SK-N-SH treated with all-trans-retinoic acid at 6 μM for 48 hours (cell line): ENCODE measurements around the gene ARMC7.

Experiments
- BACH2 ChIP-seq: fragments of 250-450 bp; sonication (Bioruptor Pico); IDR thresholded peaks from 2 replicates; pipeline ENCODE4 v1.9.0; 2021; ENCODE audit warnings: mild to moderate bottlenecking, borderline replicate concordance
- ISL1 ChIP-seq: fragments of 250-450 bp; sonication (Bioruptor Pico); IDR thresholded peaks from 2 replicates; pipeline ENCODE4 v2.1.2; 2022; ENCODE audit warnings: mild to moderate bottlenecking, moderate library complexity
- PPARA ChIP-seq: fragments of 250-450 bp; sonication (Bioruptor Pico); IDR thresholded peaks from 2 replicates; pipeline ENCODE4 v1.5.0; 2020; ENCODE audit warnings: mild to moderate bottlenecking, borderline replicate concordance
- RARB ChIP-seq: fragments of 250-450 bp; sonication (Bioruptor Pico); IDR thresholded peaks from 2 replicates; pipeline ENCODE4 v1.8.0; 2021; ENCODE audit warnings: mild to moderate bottlenecking, moderate library complexity
- SNAI2 ChIP-seq: fragments of 250-450 bp; sonication (Bioruptor Pico); IDR thresholded peaks from 2 replicates; pipeline ENCODE4 v1.5.0; 2020; ENCODE audit warnings: mild to moderate bottlenecking, moderate library complexity
- TCF4 ChIP-seq: fragments of 250-450 bp; sonication (Bioruptor Pico); IDR thresholded peaks from 2 replicates; pipeline ENCODE4 v1.8.0; 2021; ENCODE audit warnings: mild to moderate bottlenecking, moderate library complexity, borderline replicate concordance
- ZFP3 ChIP-seq: fragments of 250-450 bp; sonication (Bioruptor Pico); IDR thresholded peaks from 2 replicates; pipeline ENCODE4 v1.5.0; 2020; ENCODE audit warnings: mild to moderate bottlenecking, moderate library complexity
- ZFP30 ChIP-seq: fragments of 450-650 bp; formaldehyde crosslinking; IDR thresholded peaks from 2 replicates; pipeline ENCODE4 v1.5.0; 2022; ENCODE audit warnings: mild to moderate bottlenecking, moderate library complexity
- TF ChIP-seq, protein P1 (sequence below): fragments of 250-450 bp; sonication (Bioruptor Pico); IDR thresholded peaks from 2 replicates; pipeline ENCODE4 v1.5.0; 2020; ENCODE audit warnings: mild to moderate bottlenecking, moderate library complexity

DNA sequence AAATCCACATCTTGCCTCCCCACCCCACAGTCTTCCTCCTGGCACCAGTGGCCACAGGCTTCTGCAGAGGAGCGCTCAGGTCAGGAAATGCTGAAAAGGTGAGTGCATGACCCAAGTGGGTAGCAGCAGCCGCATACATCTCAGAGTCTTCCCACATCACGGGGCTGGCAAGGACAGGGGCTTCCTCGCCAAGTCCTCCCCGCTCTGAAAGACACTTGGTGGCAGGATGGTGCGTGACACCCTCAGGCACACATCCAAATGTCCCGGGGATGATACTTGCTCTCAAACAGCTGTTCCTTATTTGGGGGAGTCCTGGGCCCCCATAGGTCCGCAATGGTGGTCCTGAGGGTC lies 30.8 kb upstream of the ARMC7 start:
- TF ChIP-seq ZFP3 (CRISPR knock-in tag), result no peak
- TF ChIP-seq, protein P1, sequence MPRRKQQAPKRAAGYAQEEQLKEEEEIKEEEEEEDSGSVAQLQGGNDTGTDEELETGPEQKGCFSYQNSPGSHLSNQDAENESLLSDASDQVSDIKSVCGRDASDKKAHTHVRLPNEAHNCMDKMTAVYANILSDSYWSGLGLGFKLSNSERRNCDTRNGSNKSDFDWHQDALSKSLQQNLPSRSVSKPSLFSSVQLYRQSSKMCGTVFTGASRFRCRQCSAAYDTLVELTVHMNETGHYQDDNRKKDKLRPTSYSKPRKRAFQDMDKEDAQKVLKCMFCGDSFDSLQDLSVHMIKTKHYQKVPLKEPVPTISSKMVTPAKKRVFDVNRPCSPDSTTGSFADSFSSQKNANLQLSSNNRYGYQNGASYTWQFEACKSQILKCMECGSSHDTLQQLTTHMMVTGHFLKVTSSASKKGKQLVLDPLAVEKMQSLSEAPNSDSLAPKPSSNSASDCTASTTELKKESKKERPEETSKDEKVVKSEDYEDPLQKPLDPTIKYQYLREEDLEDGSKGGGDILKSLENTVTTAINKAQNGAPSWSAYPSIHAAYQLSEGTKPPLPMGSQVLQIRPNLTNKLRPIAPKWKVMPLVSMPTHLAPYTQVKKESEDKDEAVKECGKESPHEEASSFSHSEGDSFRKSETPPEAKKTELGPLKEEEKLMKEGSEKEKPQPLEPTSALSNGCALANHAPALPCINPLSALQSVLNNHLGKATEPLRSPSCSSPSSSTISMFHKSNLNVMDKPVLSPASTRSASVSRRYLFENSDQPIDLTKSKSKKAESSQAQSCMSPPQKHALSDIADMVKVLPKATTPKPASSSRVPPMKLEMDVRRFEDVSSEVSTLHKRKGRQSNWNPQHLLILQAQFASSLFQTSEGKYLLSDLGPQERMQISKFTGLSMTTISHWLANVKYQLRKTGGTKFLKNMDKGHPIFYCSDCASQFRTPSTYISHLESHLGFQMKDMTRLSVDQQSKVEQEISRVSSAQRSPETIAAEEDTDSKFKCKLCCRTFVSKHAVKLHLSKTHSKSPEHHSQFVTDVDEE (CRISPR knock-in tag), result no peak
- no peak for TF ChIP-seq BACH2 (CRISPR knock-in tag)
- TF ChIP-seq ZFP30 (CRISPR knock-in tag), result no peak
- no peak for TF ChIP-seq SNAI2 (CRISPR knock-in tag)
- TF ChIP-seq RARB (CRISPR knock-in tag), result no peak
- TF ChIP-seq PPARA (CRISPR knock-in tag), result no peak
- no peak for TF ChIP-seq ISL1 (CRISPR knock-in tag)
- no peak for TF ChIP-seq TCF4 (CRISPR knock-in tag)
